ENCODE data around the gene GRAMD4. TPM values are rescaled to one million over a fixed set of nuclear protein-coding genes. Genes with fewer than 3 reads are reported as not detected.

GRAMD4 gene
- total RNA-seq, 1 donor from 2014 or later = 37.8 TPM

GRCh38 chr22:46686221-46687047 is 66.2 kb downstream of the GRAMD4 start:
- DNase-seq (ENCODE audit: low spot score) = no peak

DNA sequence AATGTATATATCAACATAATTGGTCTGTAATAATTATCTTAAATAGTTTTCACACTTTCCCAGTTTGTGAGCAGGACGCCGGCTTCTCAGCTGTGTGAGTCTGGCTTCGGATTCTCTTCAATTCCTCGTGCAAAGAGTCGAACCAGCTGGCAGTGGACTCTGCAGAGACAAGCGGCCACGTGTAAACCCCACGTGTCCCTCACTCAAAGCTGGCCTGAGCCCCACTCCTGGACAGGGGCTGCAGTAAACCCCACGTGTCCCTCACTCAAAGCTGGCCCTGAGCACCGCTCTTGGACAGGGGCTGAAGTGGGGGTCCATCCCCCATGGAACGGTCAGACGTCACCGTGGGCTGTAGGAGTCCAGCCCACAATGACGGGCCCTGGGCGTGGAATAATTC is 66.9 kb downstream of the GRAMD4 start:
- DNase-seq (ENCODE audit: low spot score) = no peak

DNA sequence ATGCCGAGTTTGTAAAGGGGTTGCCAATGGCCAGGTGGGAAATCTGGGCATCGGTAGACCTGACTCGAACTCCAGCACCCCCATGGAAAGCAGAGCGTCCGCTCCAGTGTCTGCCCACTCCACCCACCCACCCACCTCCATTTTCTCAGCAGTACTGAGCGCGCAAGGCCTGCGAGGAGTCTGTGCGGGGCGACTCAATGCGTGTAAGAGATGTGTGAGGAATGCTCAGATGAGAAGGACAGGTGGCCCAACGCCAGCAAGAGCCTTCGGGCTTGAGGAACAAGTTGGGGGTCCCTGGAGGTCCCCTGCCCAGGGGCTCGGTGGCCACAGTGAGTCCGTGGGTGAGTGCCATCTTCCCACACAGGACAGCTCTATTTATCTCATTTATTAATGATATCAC is 67.3 kb downstream of the GRAMD4 start:
- no peak for DNase-seq (ENCODE audit: low spot score)

GRCh38 chr22:46688949-46689348 is 68.8 kb downstream of the GRAMD4 start:
- no peak for DNase-seq (ENCODE audit: low spot score)

DNA sequence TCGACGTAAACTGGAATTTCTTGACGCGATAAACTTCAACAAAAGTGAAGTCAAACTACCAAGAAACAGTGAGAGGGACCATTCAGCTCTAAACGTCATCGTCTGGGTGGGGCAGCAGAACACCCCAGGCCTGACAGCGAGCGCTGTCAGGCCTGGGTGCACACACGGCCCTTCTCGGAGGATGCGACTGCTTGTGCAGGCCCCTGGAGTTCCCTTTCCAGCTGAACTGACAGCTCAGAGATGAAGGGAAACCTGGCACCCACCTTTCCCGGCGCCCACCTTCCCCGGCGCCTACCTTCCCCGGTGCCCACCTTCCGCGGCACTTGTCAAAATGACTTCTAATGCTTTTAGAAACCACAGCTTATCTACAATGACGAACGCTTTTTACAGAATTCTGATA is 70.0 kb downstream of the GRAMD4 start:
- no peak for DNase-seq (ENCODE audit: low spot score)

GRCh38 chr22:46691571-46691970 is 71.4 kb downstream of the GRAMD4 start:
- no peak for DNase-seq (ENCODE audit: low spot score)

DNA sequence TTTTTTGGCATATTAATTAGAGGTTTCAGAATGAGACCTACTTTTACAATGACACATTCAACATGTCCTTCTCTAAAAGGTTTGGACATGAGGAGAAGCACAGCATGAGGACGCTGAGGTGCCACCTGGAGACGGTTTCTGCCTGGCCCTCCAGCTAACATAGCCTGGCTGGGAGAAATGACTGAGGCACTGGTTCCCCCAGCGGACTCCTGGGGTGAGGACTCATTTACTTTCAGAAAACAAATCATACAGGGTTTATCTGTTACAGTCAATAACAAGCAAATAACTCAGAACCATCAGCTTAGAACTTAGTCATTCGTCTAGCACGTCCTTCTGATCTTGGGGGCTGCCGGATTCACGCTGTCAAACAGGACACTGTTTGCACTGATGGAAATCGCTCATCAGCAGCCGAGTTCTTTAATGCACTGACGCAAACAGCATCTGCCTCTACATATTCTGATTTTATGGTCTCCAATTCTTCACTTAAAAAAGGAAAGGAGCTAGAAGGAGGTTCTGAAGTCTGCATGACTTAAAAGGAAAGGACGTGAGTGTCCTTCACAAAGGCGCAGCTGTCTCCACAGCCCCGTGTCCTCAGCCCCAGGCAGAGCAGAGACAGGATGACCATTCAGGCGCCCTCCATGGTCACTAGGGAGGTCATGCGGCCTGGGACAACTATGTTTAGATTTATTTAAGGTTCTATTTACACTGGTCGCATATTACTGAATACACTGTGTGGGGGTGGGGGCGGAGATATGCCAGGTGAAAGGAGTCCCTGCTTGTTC is 73.6 kb downstream of the GRAMD4 start:
- no peak for DNase-seq (ENCODE audit: low spot score)

GRCh38 chr22:46694416-46695170 is 74.4 kb downstream of the GRAMD4 start:
- no peak for DNase-seq (ENCODE audit: low spot score)

DNA sequence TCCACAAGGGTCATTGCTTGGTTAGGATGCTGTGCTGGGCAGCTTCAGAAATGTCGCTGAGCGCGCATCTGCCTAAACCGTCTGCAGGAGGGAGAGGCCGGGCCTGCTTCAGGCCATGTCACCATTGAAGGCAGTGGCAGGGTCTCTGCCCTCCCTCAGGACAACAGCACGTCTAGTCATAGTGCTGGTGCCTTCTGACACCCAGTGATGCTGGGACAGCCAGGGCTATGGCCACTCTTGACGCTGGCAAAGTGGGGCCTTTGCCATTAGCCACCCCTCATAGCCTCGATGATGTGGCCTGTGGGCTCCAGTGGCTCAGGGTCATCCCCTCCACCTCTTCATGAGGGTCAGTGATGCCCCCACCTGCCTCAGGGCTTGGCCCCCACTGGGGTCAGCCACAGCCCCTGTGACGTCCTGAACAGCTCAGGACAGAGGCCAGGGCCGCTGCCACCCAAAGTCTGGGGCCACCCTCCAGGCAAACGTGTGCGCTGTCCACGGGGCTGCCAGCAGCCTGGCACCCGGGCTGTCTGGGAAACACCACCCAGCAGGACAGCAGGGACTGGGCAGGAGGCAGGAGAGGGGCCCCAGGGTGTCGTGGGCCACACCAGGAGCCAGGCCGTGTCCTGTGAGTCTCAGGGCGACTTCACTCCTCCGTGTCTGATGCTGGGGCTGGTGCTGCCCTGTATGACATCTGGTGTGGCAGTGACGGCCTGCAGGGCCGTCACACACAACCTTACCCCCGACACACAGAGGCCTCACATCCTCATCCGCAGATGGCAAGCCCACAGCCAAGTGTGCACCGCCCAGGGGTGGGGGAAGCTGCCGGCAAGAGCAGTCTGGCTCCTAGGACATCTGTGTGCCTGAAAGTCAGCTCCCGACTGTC is 75.4 kb downstream of the GRAMD4 start:
- no peak for DNase-seq (ENCODE audit: low spot score)

DNA sequence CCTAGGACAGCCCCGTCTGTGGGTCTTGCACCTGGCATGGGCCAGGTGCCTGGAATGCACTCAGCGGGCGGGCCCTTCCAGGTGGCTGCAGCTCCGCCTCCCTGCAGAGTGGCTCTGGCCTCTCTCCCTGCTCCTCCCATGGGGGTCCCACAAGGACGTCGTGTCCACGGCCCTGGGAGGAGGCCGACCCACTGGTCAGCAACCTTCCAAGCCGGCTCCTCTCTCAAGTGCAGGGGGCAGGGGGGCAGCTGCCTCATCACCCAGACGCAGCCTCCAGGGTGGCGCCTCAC is 76.0 kb downstream of the GRAMD4 start:
- DNase-seq (ENCODE audit: low spot score) = no peak

- DNase-seq (ENCODE audit: low spot score) = no peak
Measured at GRCh38 chr22:46696614-46697013, 76.4 kb downstream of the GRAMD4 start.

DNA sequence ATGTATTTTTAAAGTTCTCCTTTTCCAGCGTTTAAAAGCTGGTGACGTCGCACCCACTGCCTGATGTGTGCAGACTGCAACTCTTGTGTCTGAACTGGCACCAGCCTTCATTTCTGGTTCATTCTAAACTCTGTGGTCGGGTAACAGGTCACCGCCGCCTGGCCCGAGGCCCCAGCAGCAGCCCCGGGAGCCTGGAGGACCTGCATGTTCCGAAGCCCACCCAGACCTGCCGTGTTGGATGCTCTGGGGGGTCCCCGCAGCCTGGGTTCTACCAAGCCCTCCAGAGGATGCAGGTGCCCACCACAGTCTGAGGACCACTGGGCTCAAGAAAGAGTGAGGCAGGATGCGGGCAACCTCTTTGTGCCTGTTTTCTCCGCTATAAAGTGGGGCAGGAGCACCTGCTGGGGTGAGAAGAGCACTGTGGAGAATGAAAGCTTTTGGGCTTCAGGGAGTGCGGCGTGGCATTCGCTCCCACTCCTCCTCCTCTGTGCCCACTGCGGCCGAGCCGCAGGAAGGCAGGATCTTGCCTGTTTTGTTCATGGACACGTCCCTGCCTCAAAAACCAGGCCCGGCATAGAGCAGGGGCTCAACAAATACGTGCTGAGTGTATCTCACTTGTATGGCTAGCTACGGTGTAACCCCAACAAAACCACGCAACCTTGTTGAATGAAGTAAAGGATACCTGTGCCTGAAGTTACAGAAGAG is 77.8 kb downstream of the GRAMD4 start:
- DNase-seq (ENCODE audit: low spot score) = no peak

DNA sequence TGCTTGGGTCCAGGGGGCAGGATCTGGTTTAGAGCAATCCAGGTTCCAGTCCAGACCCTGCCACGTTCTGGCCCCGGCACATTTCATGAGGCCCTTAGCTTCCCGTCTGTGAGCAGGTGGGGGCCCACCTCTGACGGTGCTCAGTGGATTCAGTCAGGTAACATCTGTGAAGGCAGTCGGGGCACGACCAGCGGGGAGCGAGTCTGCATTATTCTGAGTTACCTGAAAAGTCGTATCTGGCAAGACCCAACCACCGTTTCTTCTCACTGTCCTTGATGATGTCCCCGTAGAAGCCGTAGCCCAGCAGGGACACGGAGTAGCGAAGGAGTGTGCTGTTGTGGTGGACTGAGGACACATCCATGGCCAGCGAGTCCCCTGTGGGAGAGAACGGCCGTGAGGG is 78.9 kb downstream of the GRAMD4 start:
- no peak for DNase-seq (ENCODE audit: low spot score)

DNA sequence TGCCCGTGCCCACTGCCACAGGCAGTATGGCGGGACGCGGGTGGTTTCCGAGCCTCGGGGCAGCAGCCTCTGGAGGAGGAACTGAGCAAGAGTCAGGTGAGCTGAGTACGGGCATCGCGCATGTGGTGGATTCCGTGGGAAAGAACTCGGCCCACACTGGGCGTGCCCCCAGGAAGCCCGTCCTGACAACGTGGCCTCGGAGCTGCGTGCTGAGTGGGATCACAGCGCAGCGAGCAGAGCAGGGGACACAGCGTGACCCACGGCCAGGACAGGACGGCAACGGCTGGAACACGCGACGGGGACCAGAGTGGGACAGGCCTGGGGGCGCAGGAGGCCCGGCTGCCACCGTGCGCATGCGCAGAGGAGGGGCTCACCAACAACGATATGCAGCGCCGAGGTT is 81.1 kb downstream of the GRAMD4 start:
- no peak for DNase-seq (ENCODE audit: low spot score)

DNA sequence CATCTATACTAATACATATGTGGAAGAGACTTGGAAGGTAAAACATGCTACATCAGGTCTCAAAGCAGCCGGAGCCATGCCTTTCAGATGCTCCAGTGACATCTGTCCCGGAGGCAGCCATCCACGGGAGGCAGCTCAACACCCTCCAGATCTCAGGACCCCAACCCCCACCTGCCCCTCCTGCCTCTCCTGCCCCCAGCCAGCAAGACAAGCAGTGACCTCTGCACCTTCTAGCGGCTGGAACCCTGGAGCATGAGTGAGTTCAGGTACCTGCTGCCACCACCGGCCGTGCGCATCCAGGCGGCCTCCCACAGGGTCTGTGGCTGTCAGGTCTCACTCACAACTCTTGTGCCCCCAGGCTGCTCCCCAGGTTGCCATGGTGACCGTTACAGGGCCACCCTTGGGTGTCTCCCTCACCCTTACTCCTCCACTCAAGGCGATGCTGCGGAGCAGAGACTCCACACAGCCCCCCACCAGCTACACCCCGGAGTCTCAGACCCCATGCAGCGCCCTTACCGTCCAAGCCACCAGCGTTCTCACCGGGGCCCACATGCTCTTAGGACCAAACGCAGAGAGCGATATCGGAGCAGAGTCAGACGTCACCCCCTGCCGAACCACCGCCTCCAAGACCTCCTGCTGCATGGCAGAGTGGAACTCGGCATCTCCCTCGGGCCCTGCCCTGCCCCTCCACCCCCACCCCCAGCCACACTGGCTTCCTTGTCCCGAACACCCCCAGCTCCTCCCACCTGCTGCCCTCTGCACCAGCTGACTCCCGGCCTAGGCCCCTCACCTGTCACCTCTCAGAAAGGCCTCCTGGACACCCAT is 83.2 kb downstream of the GRAMD4 start:
- DNase-seq (ENCODE audit: low spot score) = no peak

DNA sequence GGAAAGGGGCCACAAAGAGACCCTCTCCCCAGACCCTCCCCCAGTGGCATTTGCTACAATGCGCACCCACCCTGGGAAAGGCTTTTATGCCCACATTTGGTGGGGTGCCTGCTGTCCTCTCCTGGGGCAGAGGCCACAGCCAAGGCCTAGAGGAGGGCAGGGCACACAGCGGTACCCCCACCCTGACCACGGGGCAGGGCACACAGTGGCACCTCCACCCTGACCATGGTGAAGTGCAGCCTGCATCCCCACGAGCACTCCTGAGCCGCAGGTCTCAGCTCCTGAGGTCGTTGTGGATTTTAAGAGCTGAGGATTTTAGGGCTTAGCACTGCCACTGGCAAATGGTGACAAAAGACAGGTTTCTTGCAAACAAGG is 83.8 kb downstream of the GRAMD4 start:
- DNase-seq (ENCODE audit: low spot score) = no peak

DNA sequence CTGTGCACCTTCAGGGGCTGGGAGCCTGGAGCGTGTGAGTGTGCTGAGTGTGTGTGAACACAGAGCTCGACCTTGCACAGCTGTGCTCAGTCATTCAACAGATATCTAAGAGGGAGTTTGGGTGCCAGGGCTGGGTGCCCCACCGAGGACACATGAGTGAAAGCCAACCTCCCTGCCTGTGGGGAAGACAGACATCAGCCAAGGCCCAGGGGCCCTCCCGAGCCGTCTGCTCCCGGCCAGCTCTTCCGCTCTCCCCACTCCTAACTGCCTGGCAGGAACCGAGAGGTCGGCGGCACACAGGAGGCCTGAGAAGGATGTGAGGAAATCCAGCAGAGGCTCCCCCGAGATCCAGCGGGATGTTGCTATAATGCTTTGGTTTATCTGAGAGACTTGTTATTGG is 85.9 kb downstream of the GRAMD4 start:
- DNase-seq (ENCODE audit: low spot score) = no peak

- no peak for DNase-seq (ENCODE audit: low spot score)
Measured at GRCh38 chr22:46707305-46707704, 87.1 kb downstream of the GRAMD4 start.

DNA sequence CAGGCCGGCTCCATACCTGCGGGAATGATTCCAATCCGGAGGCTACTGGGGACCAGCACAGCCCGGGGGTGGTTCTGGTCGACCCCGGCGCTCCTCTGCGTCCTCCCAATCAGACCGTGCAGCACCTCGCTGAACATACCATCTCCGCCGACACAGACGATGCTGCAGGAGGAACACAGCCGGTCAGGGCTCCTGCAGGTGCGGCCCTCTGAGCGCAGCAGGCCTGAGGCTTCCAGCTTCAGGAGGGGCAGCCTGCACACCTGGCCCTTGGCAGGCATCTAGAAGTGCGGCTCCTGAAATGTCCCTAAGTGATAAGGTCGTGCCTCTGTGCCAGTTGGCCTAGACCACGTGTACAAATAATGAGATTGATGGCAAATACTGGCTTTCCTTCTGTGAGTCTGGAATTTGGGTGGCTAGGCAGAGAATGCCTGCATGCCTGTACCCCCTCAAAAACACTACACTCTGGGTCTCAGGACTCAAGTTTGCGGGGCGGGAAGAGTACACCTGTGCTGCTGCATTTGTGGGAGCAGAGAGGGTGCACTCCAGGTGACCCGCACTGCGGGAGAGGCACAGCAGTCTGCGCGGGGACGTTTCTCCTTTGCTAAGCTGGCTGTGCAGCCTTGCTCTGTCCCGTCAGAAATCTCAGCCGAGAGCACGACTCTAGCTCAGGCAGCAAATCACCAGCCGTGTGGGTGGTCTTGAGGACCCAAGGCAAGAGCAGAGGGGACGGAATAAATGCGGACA is 87.8 kb downstream of the GRAMD4 start:
- DNase-seq (ENCODE audit: low spot score) = no peak

Data from mesenteric fat pad (tissue), 1 donor.